ENCODE measurements around the gene PTGFRN.

DNA sequence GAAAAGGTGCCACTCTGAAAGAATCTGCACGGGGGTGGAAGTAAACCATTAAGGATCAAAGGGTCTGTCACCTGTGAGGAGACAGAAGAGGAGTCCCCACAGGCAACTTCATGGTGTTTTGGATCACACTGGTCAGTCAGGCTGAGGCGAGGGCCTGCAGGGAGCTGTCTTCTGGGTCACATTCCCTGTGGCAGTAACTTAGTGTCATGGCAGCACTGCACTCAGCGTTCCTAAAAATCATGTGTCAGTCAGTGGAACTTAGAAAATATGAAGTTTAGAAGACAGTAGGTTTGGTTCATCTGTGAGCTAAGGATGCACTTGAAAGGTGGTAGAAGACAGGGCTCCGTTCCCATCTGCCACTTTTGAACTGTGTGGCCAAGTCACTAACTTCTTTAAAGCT lies 48.4 kb downstream of the PTGFRN start:
- TF ChIP-seq, protein P1, sequence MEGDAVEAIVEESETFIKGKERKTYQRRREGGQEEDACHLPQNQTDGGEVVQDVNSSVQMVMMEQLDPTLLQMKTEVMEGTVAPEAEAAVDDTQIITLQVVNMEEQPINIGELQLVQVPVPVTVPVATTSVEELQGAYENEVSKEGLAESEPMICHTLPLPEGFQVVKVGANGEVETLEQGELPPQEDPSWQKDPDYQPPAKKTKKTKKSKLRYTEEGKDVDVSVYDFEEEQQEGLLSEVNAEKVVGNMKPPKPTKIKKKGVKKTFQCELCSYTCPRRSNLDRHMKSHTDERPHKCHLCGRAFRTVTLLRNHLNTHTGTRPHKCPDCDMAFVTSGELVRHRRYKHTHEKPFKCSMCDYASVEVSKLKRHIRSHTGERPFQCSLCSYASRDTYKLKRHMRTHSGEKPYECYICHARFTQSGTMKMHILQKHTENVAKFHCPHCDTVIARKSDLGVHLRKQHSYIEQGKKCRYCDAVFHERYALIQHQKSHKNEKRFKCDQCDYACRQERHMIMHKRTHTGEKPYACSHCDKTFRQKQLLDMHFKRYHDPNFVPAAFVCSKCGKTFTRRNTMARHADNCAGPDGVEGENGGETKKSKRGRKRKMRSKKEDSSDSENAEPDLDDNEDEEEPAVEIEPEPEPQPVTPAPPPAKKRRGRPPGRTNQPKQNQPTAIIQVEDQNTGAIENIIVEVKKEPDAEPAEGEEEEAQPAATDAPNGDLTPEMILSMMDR (IDR thresholded peaks at IDR 0.05): no peak
- no peak for TF ChIP-seq POLR2A (IDR thresholded peaks at IDR 0.05)
